Epithelial cell of prostate (primary cell): Measurements from ENCODE around the gene CHM.
"Not testable (repeated sequence)": the region's sequence is repeated elsewhere in the genome, so short reads cannot be mapped to it uniquely, and the experiment has no call there.

Experiments
- DNase-seq: peaks from one replicate; pipeline ENCODE4 v3.0.0-alpha.2; 2011; ENCODE audit warnings: low read depth, low spot score
- H3K27ac ChIP-seq: fragments of 450-650 bp; 2 replicates; pipeline ENCODE4 v1.5.1; 2017; ENCODE audit warnings: mild to moderate bottlenecking

CHM gene

GRCh38 chrX:85916656-85917280 is 130.6 kb downstream of the CHM start:
- H3K27ac ChIP-seq, DNase-seq: not testable (repeated sequence)

- DNase-seq = no peak
- H3K27ac ChIP-seq = no peak overlapping the region
Observed at GRCh38 chrX:85914431-85914830, 132.9 kb downstream of the CHM start.

GRCh38 chrX:85907316-85907715 is 140.0 kb downstream of the CHM start:
- DNase-seq = no peak
- no peak overlapping the region for H3K27ac ChIP-seq

- no peak for DNase-seq
Observed at GRCh38 chrX:85906399-85906798, 141.0 kb downstream of the CHM start.

GRCh38 chrX:85905851-85906250 is 141.5 kb downstream of the CHM start:
- DNase-seq = no peak
- H3K27ac ChIP-seq = no peak overlapping the region

More at GRCh38 chrX:85906399-85906798, 141.0 kb downstream of the CHM start:
- H3K27ac ChIP-seq = no peak overlapping the region

GRCh38 chrX:85903692-85904471 is 143.5 kb downstream of the CHM start:
- DNase-seq = no peak
- no peak overlapping the region for H3K27ac ChIP-seq

GRCh38 chrX:85897362-85898126 is 149.8 kb downstream of the CHM start:
- no peak for DNase-seq
- no peak overlapping the region for H3K27ac ChIP-seq

- no peak overlapping the region for H3K27ac ChIP-seq
- no peak for DNase-seq
Observed at GRCh38 chrX:85882601-85883000, 164.8 kb downstream of the CHM start.

GRCh38 chrX:85870585-85870984 is 176.8 kb downstream of the CHM start:
- H3K27ac ChIP-seq = no peak overlapping the region
- DNase-seq = no peak

GRCh38 chrX:85865324-85865723 is 182.0 kb downstream of the CHM start:
- H3K27ac ChIP-seq = no peak overlapping the region
- DNase-seq = no peak

GRCh38 chrX:85859426-85859825 is 187.9 kb downstream of the CHM start:
- H3K27ac ChIP-seq = no peak overlapping the region
- DNase-seq = no peak

- no peak overlapping the region for H3K27ac ChIP-seq
- DNase-seq = no peak
Observed at GRCh38 chrX:85851418-85851817, 195.9 kb downstream of the CHM start.

GRCh38 chrX:85836868-85837267 is 210.5 kb downstream of the CHM start:
- no peak overlapping the region for H3K27ac ChIP-seq
- no peak for DNase-seq

- H3K27ac ChIP-seq = no peak overlapping the region
- no peak for DNase-seq
Observed at GRCh38 chrX:85828771-85829170, 218.6 kb downstream of the CHM start.

- DNase-seq = no peak
Observed at GRCh38 chrX:85815203-85815751, 232.1 kb downstream of the CHM start.

More at GRCh38 chrX:85815203-85815751, 232.1 kb downstream of the CHM start:
- no peak overlapping the region for H3K27ac ChIP-seq
